ENCODE measurements around the gene MAT2B. TPM values are rescaled to one million over a fixed set of nuclear protein-coding genes. Genes with fewer than 3 reads are reported as not detected.

The MAT2B gene
- polyA plus RNA-seq, 1 of the 3 experiments (the other 2 are of a cell fraction) = 30.1 TPM

GRCh38 chr5:163467682-163468081 lies 37.7 kb upstream of the MAT2B start:
- CTCF ChIA-PET = interaction anchor here (1.8 to 2.4 kb wide), 2 partner anchors 9 to 13 kb away, joined by 4 to 6 read pairs; no protein-coding TSS in a partner anchor
- 35% methylated on average over 4 of the region's 4 CpGs for WGBS (ENCODE audit: low lambda C conversion rate)

More at GRCh38 chr5:163467682-163468081, 37.7 kb upstream of the MAT2B start:
- Histone ChIP-seq H3K27ac (ENCODE audit: low read depth in 2 of 2, low read length in 1 of 2) (peak overlapping the region in 1 of 2 experiments; percentile 73; a peak in 3 of 4 replicates), H3K9me2 (no peaks in the 10 kb centered on the region), H3K4me1 (ENCODE audit: control insufficient read depth in 1 of 2, insufficient read depth in 2 of 2, low read depth in 1 of 2, low read length in 1 of 2) (peaks cover 12 to 15% of the 10 kb centered on the region in 2 experiments; a peak in 3 of 4 replicates), H3F3A (replicated peaks; ENCODE audit: insufficient read depth) (peaks cover 2% of the 10 kb centered on the region), H3K4me2 (peak overlapping the region; percentile 42), H3K9ac (peak overlapping the region; percentile 21; the same call in 1 of the 2 replicates), H2AFZ (ENCODE audit: low read depth) (peak overlapping the region; percentile 72), H3K4me3 (ENCODE audit: low read depth in 2 of 2, low read length in 1 of 2) (peak overlapping the region; percentile 1 to 15; a peak in 1 of 4 replicates), H3K79me2 (ENCODE audit: insufficient read depth) (peaks cover 49% of the 10 kb centered on the region), H3K27me3 (ENCODE audit: insufficient read depth) (no peaks in the 10 kb centered on the region), H4K20me1 (ENCODE audit: insufficient read depth) (no peaks in the 10 kb centered on the region), H3K36me3 (replicated peaks in 1 of 2; ENCODE audit: control insufficient read depth in 1 of 2, insufficient read depth in 2 of 2, low read length in 1 of 2) (peaks cover 8 to 11% of the 10 kb centered on the region in 2 experiments), H3K9me3 (no peaks in the 10 kb centered on the region)
- TF ChIP-seq CTCF (IDR thresholded peaks at IDR 0.05) (no peak), EP300 (IDR thresholded peaks at IDR 0.05; ENCODE audit: borderline replicate concordance in 1 of 2, low read depth in 1 of 2, low read length in 1 of 2) (no peak; a peak in 1 of 4 replicates), POLR2AphosphoS5 (IDR thresholded peaks at IDR 0.05; ENCODE audit: low read depth, low read length) (no peak), ELF1 (IDR thresholded peaks at IDR 0.05) (no peak), SIN3A (IDR thresholded peaks at IDR 0.05; ENCODE audit: borderline replicate concordance, low read depth, low read length) (no peak), CHD2 (IDR thresholded peaks at IDR 0.05; ENCODE audit: low read length, partially characterized antibody) (no peak), RCOR1 (IDR thresholded peaks at IDR 0.05; ENCODE audit: low read length) (peak; percentile 12; the same call in 1 of the 2 replicates), MXI1 (IDR thresholded peaks at IDR 0.05; ENCODE audit: low read depth, low read length) (no peak), USF1 (IDR thresholded peaks at IDR 0.05; ENCODE audit: borderline replicate concordance, low read depth) (no peak), FOXM1 (IDR thresholded peaks at IDR 0.05; ENCODE audit: low read depth) (no peak), MAX (IDR thresholded peaks at IDR 0.05; ENCODE audit: low read depth) (no peak), NFIC (IDR thresholded peaks at IDR 0.05; ENCODE audit: borderline replicate concordance) (no peak), EZH2phosphoT487 (IDR thresholded peaks at IDR 0.05; ENCODE audit: borderline replicate concordance, low read depth) (no peak), GATA2 (CRISPR knock-in tag; IDR thresholded peaks at IDR 0.05) (peak; percentile 59)
- peak; percentile 24 for DNase-seq
- POLR2A ChIA-PET = no interaction called here

Data from SK-N-SH (cell line).